OCI-LY1 (cell line): ENCODE data around the gene MYLK4.

Experiments
- EZH2 ChIP-seq: fragments of 200-600 bp; sonication (generic), shearing (Covaris generic); IDR thresholded peaks from 2 replicates; pipeline ENCODE4 v1.8.0; 2017; ENCODE audit warnings: borderline replicate concordance, mixed run types, mild to moderate bottlenecking, antibody characterized with exemption, low read length, moderate library complexity, mixed read lengths
- TF ChIP-seq, protein P1 (sequence below): fragments of 200-600 bp; sonication (generic), shearing (Covaris generic); IDR thresholded peaks from 2 replicates; pipeline ENCODE4 v1.5.1; 2017; ENCODE audit warnings: mild to moderate bottlenecking, antibody characterized with exemption, low read length, moderate library complexity, mixed read lengths

DNA sequence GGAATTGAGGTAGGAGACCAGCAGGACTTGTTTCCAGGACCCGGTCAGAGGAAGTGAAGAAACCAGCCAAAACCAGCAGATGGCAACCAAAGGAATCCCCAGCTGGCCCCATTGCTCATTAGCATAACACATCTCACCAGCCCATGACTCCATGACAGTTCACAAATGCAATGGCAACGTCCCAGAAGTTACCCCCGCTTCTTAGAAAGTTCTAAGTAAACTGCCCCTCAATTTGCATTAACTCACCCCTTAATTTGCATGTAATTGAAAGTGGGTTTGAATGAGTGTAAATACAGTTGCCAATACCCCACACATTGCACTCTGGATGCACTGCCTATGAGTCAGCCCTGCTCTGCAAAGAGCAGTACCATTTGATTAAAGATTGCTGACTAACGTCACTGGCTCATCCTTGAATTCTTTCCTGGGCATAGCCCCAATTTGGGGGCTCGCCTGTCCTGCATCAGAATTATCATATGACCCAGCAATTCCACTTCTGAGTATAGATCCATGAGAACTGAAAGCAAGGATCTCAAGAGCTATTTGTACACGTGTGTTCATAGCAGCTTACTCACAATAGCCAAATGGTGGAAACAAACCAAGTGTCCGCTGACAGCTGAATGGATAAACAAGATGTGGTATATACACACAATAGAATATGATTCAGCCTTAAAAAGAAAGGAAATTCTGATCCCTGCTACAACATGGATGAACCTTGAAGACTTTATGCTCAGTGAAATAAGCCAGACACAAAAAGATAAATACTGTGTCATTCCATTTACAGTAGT is 36.4 kb downstream of the MYLK4 start:
- TF ChIP-seq, protein P1, sequence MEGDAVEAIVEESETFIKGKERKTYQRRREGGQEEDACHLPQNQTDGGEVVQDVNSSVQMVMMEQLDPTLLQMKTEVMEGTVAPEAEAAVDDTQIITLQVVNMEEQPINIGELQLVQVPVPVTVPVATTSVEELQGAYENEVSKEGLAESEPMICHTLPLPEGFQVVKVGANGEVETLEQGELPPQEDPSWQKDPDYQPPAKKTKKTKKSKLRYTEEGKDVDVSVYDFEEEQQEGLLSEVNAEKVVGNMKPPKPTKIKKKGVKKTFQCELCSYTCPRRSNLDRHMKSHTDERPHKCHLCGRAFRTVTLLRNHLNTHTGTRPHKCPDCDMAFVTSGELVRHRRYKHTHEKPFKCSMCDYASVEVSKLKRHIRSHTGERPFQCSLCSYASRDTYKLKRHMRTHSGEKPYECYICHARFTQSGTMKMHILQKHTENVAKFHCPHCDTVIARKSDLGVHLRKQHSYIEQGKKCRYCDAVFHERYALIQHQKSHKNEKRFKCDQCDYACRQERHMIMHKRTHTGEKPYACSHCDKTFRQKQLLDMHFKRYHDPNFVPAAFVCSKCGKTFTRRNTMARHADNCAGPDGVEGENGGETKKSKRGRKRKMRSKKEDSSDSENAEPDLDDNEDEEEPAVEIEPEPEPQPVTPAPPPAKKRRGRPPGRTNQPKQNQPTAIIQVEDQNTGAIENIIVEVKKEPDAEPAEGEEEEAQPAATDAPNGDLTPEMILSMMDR, result no peak
- TF ChIP-seq EZH2, result no peak
